Brain microvascular endothelial cell (primary cell): ENCODE measurements around the gene ZNF445.
"Not testable (repeated sequence)": the region's sequence is repeated elsewhere in the genome, so short reads cannot be mapped to it uniquely, and the experiment has no call there.

Experiments used
- DNase-seq: peaks from one replicate; pipeline ENCODE4 v3.0.0-alpha.2; 2020
- H3K27ac ChIP-seq: fragments of 250-450 bp; sonication (Bioruptor Pico); 2 replicates; pipeline ENCODE4 v1.5.1; 2020; ENCODE audit warnings: mild to moderate bottlenecking, moderate library complexity
- H3K27me3 ChIP-seq: fragments of 250-450 bp; sonication (Bioruptor Pico); replicated peaks from 2 replicates; pipeline ENCODE4 v1.5.1; 2020; ENCODE audit warnings: mild to moderate bottlenecking
- H3K36me3 ChIP-seq: fragments of 250-450 bp; sonication (Bioruptor Pico); replicated peaks from 2 replicates; pipeline ENCODE4 v1.5.1; 2020; ENCODE audit warnings: mild to moderate bottlenecking
- H3K4me3 ChIP-seq: 2 replicates; pipeline ENCODE4 v1.5.1; 2011; ENCODE audit warnings: low read depth, mild to moderate bottlenecking, control low read depth, low read length, moderate library complexity
- in situ Hi-C: cut with HindIII; loops from 2 replicates; pipeline ENCODE4 v1.10.0; 2017; ENCODE audit warnings: low sequenced_read_pairs, low pct_ligation_motif_present
- TF ChIP-seq, protein P1 (sequence below): IDR thresholded peaks from 2 replicates; pipeline ENCODE4 v1.5.1; 2011; ENCODE audit warnings: low read depth, mild to moderate bottlenecking, moderate library complexity, low read length, control low read depth, inconsistent platforms; ENCODE audit errors: missing control alignments

Gene ZNF445

DNA sequence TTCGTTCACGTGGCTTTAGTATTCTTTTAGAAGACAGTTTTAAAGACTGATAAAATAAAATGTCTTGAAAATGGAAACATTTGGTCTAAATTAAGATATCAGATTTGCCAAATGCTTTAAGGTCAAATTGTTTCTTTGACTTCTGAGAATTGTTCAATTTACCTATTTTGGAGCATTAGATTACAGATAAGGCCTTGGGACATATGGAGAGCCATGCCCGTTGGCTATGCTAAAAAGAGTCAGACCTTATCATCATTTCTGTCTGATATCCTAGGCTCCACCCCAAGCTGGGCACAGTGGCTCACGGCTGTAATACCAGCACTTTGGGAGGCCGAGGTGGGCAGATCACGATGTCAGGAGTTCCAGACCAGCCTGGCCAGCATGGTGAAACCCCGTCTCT lies 13.0 kb downstream of the ZNF445 start:
- DNase-seq: no peak
- in situ Hi-C loops: no loop called here
- H3K27me3 ChIP-seq: no peaks in the 10 kb centered on the region
- peaks cover 23% of the 10 kb centered on the region for H3K36me3 ChIP-seq
- H3K27ac ChIP-seq: no peak overlapping the region
- TF ChIP-seq, protein P1, sequence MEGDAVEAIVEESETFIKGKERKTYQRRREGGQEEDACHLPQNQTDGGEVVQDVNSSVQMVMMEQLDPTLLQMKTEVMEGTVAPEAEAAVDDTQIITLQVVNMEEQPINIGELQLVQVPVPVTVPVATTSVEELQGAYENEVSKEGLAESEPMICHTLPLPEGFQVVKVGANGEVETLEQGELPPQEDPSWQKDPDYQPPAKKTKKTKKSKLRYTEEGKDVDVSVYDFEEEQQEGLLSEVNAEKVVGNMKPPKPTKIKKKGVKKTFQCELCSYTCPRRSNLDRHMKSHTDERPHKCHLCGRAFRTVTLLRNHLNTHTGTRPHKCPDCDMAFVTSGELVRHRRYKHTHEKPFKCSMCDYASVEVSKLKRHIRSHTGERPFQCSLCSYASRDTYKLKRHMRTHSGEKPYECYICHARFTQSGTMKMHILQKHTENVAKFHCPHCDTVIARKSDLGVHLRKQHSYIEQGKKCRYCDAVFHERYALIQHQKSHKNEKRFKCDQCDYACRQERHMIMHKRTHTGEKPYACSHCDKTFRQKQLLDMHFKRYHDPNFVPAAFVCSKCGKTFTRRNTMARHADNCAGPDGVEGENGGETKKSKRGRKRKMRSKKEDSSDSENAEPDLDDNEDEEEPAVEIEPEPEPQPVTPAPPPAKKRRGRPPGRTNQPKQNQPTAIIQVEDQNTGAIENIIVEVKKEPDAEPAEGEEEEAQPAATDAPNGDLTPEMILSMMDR: no peak
- no peak overlapping the region for H3K4me3 ChIP-seq

DNA sequence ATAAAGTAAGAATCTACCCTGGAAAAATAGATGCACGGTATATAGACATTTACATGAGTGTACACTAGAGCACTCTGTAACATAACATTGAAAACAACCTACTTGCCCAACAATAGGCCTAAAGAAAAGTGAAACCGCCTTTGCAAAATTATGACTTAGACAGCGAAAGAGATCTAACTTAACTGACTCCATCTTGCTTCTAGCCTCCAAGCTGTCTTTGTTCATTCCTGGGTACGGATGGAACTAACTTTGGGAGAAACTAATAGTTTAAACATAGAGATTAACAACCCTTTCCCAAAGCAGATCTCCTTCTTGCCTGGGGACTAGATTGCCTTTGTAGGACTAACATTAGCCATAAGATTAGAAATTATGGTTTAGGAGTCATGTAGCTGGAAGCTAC lies 17.4 kb downstream of the ZNF445 start:
- peaks cover 26% of the 10 kb centered on the region for H3K36me3 ChIP-seq
- in situ Hi-C loops, DNase-seq, H3K27me3 ChIP-seq, H3K27ac ChIP-seq, H3K4me3 ChIP-seq: not testable (repeated sequence)

DNA sequence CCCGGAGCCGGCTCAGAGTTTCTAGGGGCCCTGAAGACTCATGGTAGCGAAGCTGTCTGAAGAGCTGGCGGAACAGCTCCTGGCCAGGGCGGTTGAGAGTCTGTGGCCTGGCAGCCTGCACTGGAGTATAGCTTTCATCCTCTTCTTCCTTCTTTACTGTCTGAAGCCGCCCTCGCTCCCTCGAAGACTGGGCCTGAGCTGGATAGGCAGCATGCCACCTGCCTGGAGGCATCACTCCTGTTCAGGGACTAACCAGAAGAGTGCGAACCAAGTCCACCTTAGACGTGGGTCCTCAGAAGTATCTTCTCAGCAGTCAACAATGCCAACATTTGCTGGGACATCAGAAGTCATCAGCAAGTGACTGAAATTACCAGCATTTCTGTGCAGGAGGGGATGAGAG lies 22.2 kb downstream of the ZNF445 start:
- TF ChIP-seq, protein P1: no peak
- no peak for DNase-seq
- Histone ChIP-seq H3K27me3 (no peaks in the 10 kb centered on the region), H3K4me3 (no peak overlapping the region), H3K27ac (no peak overlapping the region), H3K36me3 (peaks cover 27% of the 10 kb centered on the region)
- in situ Hi-C loops: no loop called here

DNA sequence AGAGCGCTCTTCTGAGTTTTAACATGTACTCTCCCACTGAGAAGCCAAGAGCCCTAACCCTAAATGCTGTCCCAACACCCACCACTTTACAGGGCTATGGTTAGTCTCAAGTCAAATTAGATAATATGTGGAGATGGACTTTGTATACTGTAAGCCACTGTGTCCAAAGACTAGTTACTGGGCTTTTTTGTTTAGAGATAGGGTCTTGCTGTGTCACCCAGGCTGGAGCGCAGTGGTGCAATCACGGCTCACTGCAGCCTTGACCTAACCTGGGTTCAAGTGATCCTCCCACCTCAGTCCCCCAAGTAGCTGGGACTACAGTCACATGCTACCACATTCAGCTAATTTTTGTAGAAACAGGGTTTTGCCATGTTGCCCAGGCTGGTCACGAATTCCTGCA lies 23.2 kb downstream of the ZNF445 start:
- H3K27me3 ChIP-seq: no peaks in the 10 kb centered on the region
- in situ Hi-C loops: no loop called here
- H3K27ac ChIP-seq: no peak overlapping the region
- no peak overlapping the region for H3K4me3 ChIP-seq
- TF ChIP-seq, protein P1: no peak
- peaks cover 38% of the 10 kb centered on the region for H3K36me3 ChIP-seq
- DNase-seq: no peak

DNA sequence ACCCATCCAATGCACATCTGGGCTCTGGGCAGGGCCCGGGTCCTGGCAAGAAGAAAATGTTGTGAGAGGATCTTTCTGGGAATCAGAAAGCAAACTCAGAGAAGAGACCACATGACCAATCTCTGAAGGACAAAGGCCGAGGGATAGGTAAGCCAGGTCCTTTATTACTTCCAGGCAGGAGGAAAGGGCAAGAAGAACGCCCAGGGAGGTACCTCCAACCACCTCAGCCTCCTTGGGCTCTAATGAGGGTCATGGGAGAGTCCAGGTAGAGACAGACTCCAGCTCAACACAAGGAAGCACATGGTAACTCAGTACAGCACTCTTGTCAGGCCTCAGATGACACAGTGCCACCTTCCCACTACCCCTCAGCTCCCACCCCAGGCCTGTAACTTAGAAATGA lies 26.0 kb downstream of the ZNF445 start:
- H3K27me3 ChIP-seq: no peaks in the 10 kb centered on the region
- peaks cover 59% of the 10 kb centered on the region for H3K36me3 ChIP-seq
- in situ Hi-C loops: no loop called here
- DNase-seq: no peak
- no peak overlapping the region for H3K27ac ChIP-seq
- no peak overlapping the region for H3K4me3 ChIP-seq
- TF ChIP-seq, protein P1: no peak

DNA sequence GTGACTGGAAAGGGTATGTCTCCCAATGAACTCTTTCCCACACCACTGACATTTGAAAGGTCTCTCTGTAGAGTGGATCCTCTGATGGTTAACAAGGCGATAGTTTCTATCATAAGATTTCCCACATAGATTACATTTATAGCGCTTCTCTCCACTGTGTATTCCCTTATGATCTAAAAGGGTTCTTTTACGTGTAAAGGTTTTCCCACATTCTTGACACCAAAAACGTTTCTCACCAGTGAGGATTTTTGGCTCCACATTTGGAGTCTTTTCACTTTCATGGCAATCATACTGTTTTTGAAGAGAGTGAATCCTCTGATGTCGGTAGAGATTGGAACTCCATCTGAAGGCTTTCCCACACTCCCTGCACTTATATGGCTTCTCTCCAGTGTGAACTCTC lies 30.5 kb downstream of the ZNF445 start:
- Histone ChIP-seq H3K4me3 (no peak overlapping the region), H3K27me3 (no peaks in the 10 kb centered on the region), H3K36me3 (peaks cover 52% of the 10 kb centered on the region), H3K27ac (no peak overlapping the region)
- DNase-seq: no peak
- TF ChIP-seq, protein P1: no peak
- in situ Hi-C loops: no loop called here

DNA sequence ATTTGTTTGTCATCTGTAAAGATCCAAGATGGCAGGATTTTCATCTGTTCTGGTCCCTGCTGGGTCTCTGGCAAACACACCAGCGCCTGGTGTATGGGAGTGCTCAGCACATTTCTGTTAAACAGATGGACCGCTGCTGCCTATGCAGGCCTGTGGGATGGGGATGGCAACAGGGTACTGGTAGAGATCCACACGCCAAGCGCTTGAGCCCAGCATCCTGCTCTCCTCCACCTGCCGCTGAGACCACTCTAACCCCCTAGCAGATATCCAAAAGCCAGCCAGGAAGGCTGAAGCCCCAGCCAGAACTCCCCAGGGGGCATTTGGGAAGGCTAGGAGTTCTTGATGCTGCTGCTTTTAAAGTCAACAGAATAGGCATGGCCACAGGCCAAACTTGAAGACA lies 31.7 kb downstream of the ZNF445 start:
- Histone ChIP-seq H3K27me3 (no peaks in the 10 kb centered on the region), H3K4me3 (no peak overlapping the region), H3K36me3 (peaks cover 52% of the 10 kb centered on the region), H3K27ac (no peak overlapping the region)
- TF ChIP-seq, protein P1: no peak
- no peak for DNase-seq
- in situ Hi-C loops: no loop called here
